ENCODE results near the gene RAB8B. TPM values are rescaled to one million over a fixed set of nuclear protein-coding genes. Genes with fewer than 3 reads are reported as not detected.

Gene RAB8B
- total RNA-seq, 2 donors from 2014 or later, result 7.4 to 18.0 TPM

GRCh38 chr15:63189941-63190768 lies 749 bp downstream of the RAB8B start:
- Histone ChIP-seq H3K4me1 (no peaks in the 10 kb centered on the region), H3K36me3 (no peaks in the 10 kb centered on the region), H3K27me3 (no peaks in the 10 kb centered on the region), H3K4me3 (peak overlapping the region; percentile 56), H3K9ac (ENCODE audit: low read depth in 2 of 2, low read length in 2 of 2) (peak overlapping the region; percentile 76 to 92), H3K27ac (peak overlapping the region; percentile 65), H3K9me3 (no peaks in the 10 kb centered on the region)
- DNase-seq, result peak; percentile 20
- intact Hi-C loops (cut with DNase I), result no loop called here
- TF ChIP-seq, protein P1, sequence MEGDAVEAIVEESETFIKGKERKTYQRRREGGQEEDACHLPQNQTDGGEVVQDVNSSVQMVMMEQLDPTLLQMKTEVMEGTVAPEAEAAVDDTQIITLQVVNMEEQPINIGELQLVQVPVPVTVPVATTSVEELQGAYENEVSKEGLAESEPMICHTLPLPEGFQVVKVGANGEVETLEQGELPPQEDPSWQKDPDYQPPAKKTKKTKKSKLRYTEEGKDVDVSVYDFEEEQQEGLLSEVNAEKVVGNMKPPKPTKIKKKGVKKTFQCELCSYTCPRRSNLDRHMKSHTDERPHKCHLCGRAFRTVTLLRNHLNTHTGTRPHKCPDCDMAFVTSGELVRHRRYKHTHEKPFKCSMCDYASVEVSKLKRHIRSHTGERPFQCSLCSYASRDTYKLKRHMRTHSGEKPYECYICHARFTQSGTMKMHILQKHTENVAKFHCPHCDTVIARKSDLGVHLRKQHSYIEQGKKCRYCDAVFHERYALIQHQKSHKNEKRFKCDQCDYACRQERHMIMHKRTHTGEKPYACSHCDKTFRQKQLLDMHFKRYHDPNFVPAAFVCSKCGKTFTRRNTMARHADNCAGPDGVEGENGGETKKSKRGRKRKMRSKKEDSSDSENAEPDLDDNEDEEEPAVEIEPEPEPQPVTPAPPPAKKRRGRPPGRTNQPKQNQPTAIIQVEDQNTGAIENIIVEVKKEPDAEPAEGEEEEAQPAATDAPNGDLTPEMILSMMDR (IDR thresholded peaks at IDR 0.05), result no peak

- Histone ChIP-seq H3K9me3 (no peaks in the 10 kb centered on the region), H3K27ac (peak overlapping the region; percentile 65), H3K36me3 (no peaks in the 10 kb centered on the region), H3K27me3 (no peaks in the 10 kb centered on the region), H3K4me3 (peak overlapping the region; percentile 56), H3K4me1 (no peaks in the 10 kb centered on the region), H3K9ac (ENCODE audit: low read depth in 2 of 2, low read length in 2 of 2) (peak overlapping the region; percentile 13 to 92)
- no peak for DNase-seq
- TF ChIP-seq, protein P1 (IDR thresholded peaks at IDR 0.05), result no peak
- intact Hi-C loops (cut with DNase I), result no loop called here
These were observed 1.6 kb downstream of the RAB8B start for GRCh38 chr15:63190769-63191649.

- Histone ChIP-seq H3K27me3 (no peaks in the 10 kb centered on the region), H3K9me3 (no peaks in the 10 kb centered on the region), H3K4me3 (no peak overlapping the region), H3K9ac (ENCODE audit: low read depth in 2 of 2, low read length in 2 of 2) (no peak overlapping the region), H3K27ac (peak overlapping the region; percentile 68), H3K4me1 (no peaks in the 10 kb centered on the region), H3K36me3 (no peaks in the 10 kb centered on the region)
- intact Hi-C loops (cut with DNase I), result no loop called here
- DNase-seq, result no peak
- TF ChIP-seq, protein P1 (IDR thresholded peaks at IDR 0.05), result no peak
These were observed 2.7 kb downstream of the RAB8B start for GRCh38 chr15:63191895-63192618.

DNA sequence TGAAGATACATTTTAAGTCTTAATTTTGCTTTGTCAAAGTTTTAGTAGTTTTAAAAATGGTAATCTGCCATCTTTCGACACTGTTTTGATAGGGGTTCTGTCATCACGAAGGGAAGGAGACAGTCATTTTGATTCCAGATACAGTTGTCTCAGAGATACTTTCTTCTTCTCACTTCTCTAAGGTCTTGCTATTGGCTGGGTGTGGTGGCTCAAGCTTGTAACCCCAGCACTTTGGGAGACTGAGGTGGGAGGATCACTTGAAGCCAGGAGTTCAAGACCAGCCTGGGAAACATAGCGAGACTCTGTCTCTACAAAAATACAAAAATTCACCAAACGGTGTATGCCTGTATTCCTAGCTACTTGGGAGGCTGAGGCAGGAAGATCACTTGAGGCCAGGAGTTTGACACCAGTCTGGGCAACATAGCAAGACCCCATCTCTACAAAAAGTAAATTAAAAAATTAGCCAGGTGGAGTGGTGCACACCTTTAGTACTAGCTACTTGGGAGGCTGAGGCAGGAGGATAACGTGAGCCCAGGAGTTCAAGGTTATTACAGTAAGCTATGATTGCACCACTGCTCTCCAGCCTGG lies 3.3 kb downstream of the RAB8B start:
- Histone ChIP-seq H3K4me3 (no peak overlapping the region), H3K27ac (peak overlapping the region; percentile 68), H3K4me1 (no peaks in the 10 kb centered on the region), H3K36me3 (no peaks in the 10 kb centered on the region), H3K9ac (ENCODE audit: low read depth in 2 of 2, low read length in 2 of 2) (no peak overlapping the region), H3K27me3 (no peaks in the 10 kb centered on the region), H3K9me3 (no peaks in the 10 kb centered on the region)
- no peak for DNase-seq
- intact Hi-C loops (cut with DNase I), result no loop called here
- TF ChIP-seq, protein P1 (IDR thresholded peaks at IDR 0.05), result no peak

DNA sequence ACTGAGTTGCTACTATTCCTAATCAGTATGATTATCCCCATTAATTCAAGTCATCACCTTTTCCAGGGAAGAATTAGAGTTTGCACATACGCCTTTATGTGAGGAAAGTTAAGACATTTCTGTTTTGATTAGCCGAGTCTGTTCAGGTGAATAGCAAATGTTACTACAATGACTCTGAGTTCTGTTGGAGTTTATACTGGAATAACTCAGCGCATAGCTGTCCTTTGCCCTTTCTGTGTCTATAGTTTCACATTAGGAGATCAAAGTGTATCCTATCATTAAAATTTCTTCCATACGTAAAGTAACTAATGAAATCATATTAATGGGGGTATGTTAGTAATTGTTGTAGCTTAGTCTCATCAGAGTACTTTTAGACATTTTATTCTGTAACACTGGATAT lies 4.9 kb downstream of the RAB8B start:
- DNase-seq, result no peak
- H3K9ac ChIP-seq (ENCODE audit: low read depth in 2 of 2, low read length in 2 of 2), result no peak overlapping the region
- H3K36me3 ChIP-seq, result no peaks in the 10 kb centered on the region
- no peaks in the 10 kb centered on the region for H3K9me3 ChIP-seq
- H3K27me3 ChIP-seq, result no peaks in the 10 kb centered on the region
- H3K4me1 ChIP-seq, result no peaks in the 10 kb centered on the region
- no peak overlapping the region for H3K4me3 ChIP-seq
- peak overlapping the region; percentile 10 for H3K27ac ChIP-seq
- TF ChIP-seq, protein P1 (IDR thresholded peaks at IDR 0.05), result no peak
- intact Hi-C loops (cut with DNase I), result no loop called here
